ENCODE results near the gene HHATL.

DNA sequence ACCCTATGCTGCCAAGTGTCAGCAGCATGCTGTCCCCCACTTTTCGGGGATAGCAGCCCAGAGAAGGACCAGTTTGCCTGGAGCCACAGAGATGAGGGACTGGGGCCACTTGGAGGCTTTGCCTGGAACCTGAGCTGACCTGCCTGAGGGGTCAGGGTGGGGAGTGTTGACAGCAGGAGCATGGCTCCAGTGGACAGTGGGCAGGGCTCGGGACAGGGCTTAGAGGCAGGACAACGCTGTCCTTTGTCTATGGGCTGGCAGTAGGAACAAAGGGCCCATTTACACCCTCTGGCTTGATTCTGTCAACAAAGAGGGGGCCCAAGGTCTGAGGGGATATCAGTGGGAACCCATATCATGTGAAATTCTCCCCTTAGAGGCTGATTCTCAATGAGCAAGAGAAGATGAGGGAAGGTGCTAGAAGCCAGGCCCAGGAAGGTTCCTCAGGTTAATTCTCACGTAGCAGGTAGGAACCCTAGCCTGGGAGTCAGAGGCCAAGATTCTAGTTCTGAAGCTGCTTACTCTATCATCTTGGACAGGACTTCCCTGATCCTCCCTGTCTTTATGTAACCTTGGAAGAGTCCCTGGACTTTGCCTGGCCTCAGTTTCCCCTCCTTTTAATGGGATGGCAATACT is 29.7 kb upstream of the HHATL start:
- no peak for TF ChIP-seq CTCF (IDR thresholded peaks at IDR 0.05)
- TF ChIP-seq REST (IDR thresholded peaks at IDR 0.05; ENCODE audit: insufficient read depth in 1 of 2, low read depth in 2 of 2, low read length in 1 of 2), result no peak
- TF ChIP-seq POLR2AphosphoS5 (IDR thresholded peaks at IDR 0.05; ENCODE audit: low read depth, low read length), result no peak
- TF ChIP-seq TCF7L2 (IDR thresholded peaks at IDR 0.05; ENCODE audit: low read depth, low read length), result no peak

Measured in Panc1 (cell line).